GM19035 (cell line): ENCODE measurements around the gene PLVAP.

Experiments used
- ATAC-seq: cut with Tn5 transposase; IDR thresholded peaks from one replicate; pipeline ENCODE4 v1.9.1; 2021; ENCODE audit not compliant: unreplicated experiment

The PLVAP gene

DNA sequence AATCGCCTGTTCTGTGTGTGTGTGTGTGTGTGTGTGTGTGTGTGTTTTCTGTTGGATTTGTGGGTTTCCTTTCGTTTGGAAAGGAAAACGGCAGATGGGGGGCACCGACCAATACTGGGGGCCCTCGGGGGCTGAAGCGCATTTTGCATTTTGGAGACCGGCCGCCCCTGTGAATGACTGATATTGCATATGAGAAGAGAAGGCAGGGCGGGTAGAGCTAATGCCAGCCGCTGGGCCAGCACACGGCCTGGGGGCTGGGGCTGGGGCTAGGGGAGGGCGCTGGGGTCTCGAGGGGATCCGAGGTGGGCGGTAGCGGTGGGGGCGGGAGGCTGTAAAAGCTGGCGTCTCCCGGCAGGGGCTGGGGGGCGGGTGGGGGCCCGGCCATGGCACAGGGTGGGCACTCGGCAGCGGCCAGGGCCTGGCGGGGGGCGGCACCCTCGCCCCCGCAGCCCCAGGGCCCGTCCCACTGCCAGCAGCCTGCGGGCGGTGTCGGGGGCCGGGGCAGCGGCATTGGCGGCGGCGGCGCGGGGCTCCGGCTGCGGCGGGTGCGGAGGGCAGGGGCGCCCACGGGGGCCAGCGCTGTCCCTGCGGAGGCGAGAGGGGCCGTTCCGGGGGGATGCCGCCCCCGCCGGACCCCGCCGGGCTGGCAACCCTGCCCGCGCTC is 53.7 kb downstream of the PLVAP start:
- ATAC-seq: no peak

DNA sequence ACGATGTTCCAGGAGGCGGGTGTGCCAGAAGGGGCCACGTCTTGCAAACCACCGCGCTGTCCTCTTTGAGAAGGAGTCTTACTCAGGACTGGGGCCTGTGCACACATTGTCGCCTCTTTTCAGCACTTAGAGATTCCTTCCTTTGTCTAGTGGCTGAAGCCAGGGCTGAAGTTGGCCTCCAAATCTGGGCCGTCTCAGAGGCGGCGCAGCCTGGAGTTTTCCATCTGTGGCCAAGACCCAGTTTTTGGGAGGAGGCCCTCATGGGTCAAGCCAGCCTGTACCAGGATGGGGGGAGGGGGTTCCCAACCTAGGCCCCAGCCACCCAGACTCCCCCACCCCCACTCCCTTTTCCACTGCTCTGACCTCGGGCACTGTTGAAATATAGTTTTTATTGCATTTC is 54.3 kb downstream of the PLVAP start:
- ATAC-seq: no peak

DNA sequence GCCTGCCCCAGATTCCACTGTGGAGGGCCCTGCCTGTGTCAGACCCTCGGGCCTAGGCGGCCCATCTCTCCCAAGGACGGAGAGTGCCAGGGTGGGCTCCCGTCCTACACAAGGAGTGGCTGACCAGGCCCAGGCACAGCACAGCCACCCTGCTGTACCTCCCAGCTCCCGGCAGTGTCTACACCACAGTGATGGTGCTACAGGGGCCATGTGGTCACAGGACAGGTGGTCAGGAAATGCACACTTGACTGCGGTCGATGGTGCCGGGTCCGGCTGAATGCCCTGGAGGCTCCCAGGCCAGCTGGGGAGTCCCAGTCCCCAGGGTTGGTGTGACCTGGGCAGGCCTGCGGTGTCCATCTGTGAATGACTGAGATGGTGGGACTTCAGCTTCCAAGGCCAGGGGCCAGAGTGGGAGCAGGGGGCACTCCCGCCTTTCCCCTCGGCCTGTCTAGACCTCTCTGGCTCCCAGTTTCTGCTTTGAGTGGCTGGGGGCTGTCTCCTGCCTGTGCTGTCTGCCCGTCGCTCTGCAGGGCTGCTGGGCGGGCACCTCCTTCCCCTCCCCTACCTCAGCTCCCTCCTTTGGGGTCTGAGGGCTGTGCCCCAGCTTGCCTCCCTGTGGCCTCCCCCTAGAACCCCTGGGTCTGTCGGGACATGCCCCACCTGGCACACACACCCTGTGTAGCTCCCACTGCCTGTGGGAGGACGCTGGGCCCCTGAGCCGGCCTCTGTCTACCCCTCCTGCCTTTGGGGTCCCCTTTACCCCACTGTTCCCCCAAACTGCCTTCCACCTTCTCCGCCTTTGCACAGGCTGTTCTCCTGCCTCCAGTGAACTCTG is 55.3 kb downstream of the PLVAP start:
- no peak for ATAC-seq

DNA sequence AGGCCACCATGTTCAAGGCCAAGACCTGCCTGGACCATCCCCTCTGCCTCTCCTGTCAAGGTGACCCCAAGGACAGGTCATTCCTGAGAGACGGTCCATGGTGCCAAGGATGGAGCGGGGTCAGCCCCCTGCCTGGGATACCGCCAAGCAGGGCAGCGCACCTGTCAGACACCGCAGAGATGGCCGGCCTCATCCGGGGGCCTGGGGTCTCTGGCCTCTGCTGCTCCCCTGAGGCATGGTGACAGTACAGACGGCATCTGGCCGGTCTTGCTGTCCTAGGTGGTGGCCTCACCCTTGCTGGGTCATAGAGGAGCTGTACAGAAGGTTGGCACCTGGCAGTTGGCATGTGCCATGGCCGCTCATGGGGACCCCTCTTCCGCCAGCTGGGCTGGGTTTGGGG is 56.7 kb downstream of the PLVAP start:
- no peak for ATAC-seq

DNA sequence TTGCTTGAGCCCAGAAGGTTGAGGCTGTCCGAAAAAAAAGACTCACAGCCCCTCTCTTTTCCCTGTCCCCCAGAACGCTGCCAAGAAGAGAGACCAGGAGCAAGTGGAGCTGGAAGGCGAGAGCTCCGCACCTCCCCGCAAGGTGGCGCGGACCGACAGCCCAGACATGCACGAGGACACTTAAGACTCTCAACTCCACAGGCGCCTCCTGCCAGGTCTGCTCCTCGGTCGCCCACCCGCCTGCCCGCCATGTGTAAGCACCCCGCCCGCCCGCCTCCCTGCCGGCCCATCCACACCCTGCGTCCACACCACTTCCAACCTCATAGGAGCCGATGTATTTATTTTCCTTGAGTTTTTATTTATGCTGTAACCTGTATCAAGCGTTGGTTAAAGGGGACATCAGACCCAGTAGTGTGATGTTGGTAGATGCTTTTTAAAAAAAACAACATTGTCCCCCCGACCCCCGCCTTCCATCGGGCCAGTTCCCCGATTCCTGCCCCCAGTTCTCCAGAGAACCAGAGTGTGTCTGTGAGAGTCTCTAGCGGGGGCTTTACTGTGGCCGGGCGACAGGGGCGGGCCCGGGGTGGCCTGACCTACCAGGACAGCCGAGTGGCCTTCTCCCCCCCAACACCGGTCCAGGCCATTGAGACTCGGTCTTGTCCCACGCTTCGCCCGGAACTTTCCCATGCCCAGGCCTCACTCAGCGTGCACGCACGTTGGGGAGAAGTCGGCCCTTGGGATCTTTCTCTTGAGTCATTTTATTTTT is 57.5 kb downstream of the PLVAP start:
- no peak for ATAC-seq

DNA sequence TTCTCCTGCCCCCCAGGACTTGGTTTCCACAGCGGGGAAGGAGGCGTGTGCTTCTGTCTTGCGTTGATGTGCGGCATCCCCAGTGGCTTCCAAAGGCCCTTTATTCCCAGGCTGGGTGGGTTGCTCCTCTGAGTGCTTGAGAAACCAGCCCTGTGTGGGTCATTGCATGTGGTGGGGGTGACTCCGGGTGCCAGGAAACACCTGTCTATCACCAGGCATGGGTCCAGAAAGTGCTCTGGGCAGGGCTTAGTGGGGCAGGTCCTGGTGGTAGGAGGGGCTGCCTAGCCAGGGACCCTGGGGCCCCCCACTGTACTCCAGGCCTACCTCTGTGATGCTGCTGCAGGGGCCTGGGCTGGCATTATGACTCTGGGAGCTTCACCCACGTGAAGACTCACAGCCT is 58.2 kb downstream of the PLVAP start:
- ATAC-seq: no peak

DNA sequence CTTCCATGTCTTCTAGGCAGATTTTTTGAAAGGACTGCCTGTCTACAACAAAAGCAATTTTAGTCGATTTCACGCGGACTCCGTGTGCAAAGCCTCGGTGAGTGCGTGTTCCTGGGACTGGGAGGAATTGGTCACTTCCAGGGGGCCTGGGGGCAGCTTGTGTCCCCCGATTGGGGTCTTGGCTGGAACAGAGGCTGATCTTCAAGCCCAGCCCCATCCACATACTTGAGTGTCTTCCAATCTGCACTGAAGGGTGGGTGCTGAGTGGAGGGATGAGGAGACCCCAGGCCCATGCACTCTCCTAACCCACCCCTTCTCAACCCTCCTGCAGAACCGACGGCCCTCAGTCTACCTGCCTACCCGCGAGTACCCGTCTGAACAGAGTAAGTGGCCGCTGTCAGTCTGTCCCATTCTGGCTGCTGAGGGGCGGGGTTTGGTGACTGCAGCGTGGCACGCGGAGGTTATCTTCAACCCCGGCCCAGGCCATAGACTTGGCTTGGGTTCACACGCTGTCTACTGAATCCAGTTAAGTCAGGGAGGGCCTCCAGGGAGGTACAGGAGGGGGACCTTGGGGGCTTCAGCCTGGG is 63.0 kb downstream of the PLVAP start:
- ATAC-seq: no peak

DNA sequence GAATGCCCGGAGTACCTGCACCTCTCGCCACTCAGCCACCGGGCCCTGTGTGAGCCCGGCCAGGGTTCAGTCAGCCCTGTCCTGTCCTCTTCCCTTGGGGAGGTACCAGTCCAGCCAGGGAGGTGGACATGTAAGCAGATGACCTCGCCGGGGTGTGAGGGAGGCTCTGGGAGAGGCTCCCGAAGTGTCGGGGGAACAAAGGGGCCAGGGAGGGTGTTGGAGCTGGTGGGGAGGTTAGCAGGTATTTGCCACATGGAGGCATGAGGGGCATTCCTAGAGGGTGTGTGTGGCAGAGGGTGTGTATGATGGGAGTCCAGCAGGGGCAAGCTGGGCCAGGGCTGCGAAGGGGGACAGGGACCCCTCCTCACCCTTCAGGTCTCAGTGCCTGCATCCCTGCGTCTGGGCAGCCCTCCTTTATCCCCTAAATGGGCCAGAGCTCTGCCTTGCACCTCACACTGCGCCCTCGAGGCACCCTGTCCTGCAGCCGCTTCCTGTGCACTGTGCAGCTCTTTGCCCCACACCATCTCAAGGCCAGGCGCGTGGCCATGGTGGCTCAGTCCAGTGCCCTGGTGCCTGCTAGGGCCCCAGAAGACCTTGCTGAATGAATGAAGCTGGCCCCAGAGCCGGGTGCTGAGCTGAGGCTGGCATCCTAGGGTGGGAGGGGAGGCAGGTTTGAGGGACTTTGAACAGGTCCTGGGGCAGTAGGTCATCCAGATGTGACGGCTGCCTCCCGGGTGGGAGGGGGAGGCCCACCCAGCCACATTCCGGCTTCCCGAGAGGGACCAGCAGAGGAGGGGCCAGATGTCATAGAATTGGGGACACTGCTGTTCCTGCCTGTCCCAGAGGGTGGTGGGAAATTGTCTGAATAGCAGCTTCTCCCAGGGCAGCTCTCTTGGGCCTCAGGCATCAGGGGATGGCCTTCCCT is 64.7 kb downstream of the PLVAP start:
- ATAC-seq: no peak

DNA sequence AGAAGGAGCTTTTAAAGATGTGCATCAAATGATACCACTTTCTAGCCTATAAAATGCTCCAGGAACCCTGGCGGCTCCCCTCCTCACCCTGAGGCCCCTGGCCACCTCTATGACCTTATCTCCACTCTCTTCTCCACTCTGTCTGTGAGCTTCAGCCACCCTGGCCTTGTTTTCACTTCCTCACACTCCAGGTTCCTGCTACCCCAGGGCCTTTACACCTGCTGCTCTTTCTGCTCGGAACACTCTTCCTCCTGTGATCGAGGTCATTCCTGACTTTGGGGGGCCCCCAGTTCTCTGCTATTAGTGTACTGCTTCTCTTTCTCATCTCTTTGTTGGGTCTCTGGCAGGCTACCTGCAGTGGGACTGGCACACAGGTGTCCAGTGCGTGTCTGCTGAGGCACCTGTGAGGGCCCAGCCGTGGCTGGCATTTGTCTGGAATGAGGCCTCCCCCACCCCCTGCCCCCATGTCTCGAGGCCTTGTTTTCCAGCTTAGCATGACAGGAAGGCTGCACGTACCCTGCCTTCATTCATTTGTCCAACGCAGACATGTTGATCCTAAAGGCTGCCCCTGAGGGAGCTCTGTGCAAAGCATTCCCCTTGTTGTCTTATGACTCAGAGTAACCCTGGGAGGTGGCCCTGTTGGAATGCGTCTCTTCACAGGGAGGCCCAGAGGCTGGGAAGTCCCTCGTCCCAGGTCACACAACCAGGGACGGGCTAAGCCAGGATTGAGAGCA is 65.5 kb downstream of the PLVAP start:
- no peak for ATAC-seq

DNA sequence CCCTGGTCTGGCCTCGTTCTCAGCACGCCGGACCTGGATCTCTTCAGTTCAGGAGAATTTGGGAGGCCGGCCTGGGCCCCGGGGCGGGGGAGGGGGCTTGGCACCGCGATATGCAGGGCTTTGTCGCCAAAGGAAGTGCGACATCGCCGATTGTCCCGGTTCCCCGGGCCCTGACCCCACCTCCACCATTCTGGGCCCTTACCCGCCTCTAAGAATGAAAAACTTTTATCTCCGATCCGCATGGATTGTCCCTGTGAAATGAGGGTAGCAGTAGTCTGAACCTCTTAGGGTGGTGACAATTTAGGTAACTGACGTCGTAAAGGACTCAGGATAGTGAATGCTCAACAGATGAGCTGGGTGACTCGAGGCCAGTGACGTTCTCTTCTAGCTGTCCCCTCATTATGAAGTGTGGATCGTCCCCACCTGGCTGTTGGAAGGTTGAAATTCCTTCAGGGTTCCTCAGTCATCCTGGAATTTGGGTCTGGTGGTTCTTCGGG is 67.1 kb downstream of the PLVAP start:
- no peak for ATAC-seq

DNA sequence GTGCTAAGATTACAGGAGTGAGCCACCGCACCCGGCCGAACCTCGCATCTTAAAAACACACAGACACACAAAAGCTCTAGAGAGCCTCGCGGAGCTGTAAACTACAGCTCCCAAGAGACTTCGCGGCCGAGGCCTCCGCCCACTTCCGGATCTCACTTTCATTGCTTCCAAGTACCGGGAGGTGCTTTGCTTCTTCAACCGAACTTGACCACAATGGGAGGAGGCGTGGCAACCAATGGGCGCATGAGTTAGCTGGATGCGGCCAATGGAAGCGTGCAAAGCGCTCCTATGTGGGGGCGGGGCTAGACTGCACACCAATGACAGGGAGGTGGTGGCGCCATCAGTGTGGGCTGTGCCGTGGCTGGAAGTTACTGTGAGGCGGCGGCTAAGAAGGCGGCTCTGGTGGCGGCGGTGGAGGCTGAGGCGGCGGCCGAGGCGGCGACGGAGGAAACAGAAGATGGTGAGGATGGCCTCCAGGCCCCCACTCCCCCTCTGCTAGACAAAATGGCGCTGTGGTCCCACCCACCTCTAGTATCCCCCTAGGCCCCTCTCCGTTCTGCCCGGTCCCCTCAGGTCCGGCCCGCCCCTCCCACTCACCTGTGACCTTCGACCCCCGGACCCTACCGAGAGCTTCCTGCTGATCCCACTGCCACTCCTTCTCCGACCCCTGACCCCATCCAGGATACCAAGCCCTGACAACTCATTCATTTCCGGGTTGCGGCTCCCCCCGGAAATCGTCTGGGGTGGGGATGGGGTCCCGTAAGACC is 67.8 kb downstream of the PLVAP start, which contains the start of gene DDA1:
Gene DDA1, plus strand, starts transcription at position 366 of the 767 bp plus-strand sequence. Its CDS starts 92 bp downstream, at position 458.
- peak; percentile 59 for ATAC-seq

DNA sequence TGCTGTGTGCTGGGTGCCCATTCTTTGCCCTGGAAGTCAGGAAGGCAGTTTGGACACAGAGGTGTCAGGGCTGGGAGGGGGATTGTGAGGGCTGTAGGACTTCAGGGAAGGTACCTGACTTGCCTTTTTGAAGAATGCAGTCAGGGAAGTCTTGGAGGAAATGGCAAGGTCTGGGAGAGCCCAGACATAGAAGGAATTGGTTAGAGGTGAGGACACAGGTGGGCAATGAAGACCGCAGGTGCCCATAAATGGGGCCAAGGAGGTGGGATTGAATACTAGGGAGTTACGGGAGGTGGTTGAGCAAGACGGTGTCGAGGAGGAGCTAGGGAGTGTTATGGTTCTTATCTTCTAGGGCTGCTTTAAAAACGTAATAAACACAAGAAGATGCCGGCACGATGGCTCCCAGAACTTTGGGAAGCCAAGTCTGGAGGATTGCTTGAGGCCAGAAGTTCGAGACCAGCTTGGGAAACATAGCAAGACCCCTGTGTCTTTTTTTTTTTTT is 69.2 kb downstream of the PLVAP start:
- no peak for ATAC-seq

DNA sequence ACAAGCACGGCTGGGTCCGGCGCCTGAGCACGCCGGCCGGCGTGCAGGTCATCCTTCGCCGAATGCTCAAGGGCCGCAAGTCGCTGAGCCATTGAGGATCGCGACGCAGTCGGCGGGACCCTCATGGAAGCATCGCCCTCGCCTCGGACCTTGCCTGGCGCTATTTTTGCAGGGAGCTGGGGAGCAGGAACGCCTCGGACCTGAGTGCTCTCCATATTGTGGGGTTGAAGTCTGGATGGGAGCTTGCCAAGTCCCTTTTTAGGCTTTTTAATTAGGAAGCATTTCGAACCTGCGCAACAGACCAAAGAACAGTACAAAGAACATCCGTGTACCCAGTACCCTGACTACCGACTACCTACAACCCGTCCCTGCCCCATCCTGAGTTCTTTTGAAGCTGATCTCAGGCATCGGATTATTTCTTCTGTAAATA is 70.8 kb downstream of the PLVAP start:
- ATAC-seq: no peak

DNA sequence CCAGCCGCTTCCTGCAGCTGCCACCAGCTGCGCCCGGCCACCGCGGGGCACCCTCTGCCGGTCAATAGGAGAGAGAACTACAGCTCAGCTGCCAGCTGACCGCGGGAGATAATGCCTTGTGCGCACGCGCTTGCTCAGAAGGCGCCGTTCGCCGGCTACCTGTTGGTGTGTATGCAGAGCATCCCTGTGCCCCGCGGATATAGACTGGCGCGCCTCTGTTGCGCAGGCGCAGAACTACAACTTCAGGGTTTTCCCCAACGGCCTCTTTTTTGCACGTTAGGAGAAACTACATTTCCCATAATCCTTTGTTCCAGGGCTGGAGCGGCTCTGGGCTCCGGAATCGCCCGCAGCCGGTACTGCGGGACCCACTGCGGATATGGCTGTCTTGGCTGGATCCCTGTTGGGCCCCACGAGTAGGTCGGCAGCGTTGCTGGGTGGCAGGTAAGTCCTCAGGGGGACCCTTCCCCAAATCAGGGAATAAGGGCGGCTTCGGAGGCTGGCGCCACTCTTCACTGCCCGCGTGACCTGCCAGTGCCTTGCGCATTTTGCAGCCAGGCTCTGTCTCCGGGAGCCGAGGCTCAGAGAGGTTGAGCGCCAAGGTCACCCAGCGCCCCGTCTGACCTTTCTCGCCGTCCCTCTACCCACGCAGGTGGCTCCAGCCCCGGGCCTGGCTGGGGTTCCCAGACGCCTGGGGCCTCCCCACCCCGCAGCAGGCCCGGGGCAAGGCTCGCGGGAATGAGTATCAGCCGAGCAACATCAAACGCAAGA is 71.4 kb downstream of the PLVAP start, which contains the start of gene MRPL34:
Gene MRPL34, plus strand, starts transcription at position 356 of the 768 bp plus-strand sequence. Its CDS starts 21 bp downstream, at position 377.
- peak; percentile 62 for ATAC-seq

DNA sequence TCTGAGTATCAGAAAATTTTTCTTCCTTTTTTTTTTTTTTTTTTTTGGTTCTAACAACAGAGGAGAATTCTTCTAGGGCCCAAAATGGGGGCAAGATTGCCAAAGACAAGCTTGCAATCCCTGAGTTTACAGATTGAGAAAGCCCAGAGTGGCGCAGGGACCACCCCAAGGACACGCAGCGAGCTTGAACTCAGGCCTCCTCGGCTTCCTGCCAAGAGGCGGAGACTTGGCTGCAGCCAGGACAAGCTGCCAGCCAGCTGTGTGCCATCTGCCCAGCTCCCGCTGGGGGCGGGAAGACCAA is 72.0 kb downstream of the PLVAP start:
- ATAC-seq: no peak

DNA sequence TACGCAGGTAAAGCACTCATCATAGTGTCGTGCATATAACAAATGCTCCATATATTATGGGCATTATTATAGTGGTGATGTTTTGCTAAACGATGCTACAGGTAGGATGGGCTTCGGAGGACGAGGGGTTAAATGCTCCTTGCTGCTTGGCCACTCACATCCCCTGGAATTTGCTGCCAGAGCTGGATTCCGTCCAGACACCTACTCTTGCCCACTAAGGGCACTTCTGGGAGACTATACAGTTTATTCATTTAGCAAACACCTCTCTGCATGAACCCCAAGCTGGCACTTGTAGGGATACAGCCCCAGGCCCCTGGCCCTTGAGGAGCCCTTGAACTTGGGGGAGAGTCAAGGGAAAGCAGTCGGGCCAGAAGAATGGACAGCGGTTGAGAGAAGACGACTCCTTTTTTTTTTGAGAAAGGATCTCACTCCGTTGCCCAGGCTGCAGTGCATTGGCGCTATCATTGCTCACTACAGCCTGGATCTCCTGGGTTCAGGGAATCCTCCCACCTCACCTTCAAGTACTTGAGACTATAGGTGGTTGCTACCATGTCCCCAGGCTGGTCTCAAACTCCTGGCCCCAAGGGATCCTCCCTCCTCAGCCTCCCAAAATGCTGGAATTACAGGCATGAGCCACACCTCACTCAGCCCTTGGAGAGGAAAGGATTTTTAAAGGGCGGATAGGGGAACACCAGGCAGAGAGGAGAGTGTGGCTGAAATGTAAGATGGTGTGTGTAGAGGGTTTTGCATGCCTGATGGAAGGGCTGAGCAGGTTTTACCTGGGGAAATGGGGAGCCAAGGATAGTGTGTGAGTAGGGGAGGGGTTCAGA is 72.5 kb downstream of the PLVAP start:
- ATAC-seq: no peak

DNA sequence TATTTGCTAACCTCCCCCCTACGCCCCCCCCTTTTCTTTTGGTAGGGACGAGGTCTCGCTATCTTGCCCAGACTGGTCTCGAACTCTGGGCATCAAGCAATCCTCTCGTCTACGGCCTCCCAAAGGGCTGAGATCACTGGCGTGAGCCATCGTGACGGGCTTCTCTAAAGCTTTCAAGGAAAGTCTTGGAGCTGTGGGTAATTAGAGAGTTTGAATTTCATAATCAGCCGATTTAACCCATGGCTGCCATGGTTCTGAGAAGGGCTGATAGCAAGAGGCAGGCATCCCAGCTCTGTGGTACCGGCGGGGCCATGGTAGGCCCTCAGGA is 73.2 kb downstream of the PLVAP start:
- ATAC-seq: no peak
